GM18858 (cell line): ENCODE data around the gene CTAG1A.
"Not testable (repeated sequence)": the region's sequence is repeated elsewhere in the genome, so short reads cannot be mapped to it uniquely, and the experiment has no call there.

ENCODE experiments used
- ATAC-seq: cut with Tn5 transposase; IDR thresholded peaks from one replicate; pipeline ENCODE4 v1.9.1; 2021; ENCODE audit not compliant: unreplicated experiment

The CTAG1A gene

DNA sequence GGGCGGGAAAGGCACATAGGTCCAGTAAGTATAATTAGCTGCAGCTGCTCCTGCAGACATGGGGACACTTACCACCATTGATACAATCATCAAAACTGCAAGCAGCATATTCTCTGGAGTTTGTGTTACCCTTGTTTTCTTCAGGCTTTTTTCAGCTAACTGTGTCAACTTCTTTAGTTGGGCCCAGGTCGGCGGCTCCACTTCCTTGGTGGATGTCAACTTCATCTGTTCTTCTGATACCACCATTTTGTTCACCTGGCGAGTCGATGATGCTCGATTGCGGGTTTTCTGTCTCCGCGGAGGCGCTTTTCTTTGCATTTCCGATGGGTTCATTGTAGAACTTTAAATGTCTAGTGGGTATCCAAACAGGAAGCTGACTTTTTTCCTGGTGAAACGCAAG, 26.2 kb downstream of the CTAG1A start:
- not testable (repeated sequence) for ATAC-seq

DNA sequence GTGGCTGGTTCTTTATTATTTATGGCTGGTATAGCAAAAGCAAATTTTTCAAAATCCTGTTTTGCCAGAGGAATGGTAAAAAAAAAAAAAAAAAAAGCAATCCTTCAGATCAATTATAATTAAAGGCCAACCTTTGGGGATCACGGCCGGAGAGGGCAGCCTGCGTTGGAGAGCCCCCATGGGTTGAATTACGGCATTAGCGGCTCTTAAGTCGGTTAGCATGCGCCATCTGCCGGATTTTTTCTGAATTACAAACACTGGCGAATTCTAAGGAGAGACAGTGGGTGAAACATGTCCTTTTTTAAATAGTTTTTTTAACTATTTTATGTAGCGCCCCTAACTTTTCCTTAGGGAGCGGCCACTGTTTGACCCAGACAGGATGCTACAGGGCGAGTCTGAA, 28.7 kb downstream of the CTAG1A start:
- not testable (repeated sequence) for ATAC-seq

DNA sequence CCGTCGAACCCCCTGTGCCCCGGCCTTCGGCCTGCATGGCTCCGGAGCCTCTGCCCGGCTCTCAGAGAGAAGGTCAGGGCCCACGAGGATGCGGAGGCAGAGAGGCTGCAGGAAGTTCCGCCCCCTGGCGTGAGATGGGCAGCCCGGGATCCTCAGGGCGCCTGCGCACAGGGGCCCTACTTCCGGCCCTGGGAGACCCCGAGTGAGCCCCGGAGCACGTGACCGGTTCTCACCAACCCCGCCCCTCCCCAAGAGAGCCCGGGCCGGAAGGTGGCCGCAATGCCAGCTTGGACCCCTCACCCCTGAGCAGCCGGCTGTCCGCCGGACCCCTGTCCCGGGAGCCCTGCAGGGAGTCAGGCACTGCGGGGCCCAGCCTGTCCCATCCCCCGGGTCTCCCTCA, 34.2 kb downstream of the CTAG1A start, which contains the start of gene CTAG1B:
Gene CTAG1B, minus strand, starts transcription at position 101 of the 400 bp plus-strand sequence. Its CDS starts 64 bp downstream, at position 37.
- ATAC-seq: not testable (repeated sequence)

DNA sequence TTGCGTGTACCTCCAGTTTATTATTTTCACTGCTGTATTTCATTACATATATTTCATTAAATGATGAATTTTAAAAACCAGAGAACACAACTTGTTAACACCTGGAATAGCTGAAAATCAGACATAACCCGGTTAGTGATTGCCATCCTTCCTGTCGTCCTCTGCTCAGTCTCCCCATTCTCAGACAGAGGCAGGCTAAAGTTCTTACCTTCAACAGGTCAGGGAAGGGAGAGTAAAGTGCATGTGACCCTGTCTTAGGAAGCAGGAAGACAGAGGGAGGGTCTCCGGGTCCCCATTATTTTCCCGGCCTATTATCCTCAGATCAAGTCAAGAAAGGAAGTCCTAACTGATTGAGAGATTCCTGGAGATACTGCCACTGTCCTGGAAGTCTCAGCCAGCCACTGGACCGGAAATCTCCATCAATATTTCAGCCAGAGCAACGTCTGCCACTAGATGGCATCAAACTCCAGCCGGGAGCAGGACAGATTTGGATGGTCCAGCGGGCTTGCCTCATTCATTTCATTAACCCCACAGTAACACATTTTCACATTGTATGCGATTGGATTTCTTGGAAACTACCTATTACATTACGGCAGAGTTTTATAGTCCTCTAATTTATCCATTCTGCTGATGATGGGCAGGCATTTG, 36.0 kb downstream of the CTAG1A start:
- ATAC-seq: not testable (repeated sequence)

DNA sequence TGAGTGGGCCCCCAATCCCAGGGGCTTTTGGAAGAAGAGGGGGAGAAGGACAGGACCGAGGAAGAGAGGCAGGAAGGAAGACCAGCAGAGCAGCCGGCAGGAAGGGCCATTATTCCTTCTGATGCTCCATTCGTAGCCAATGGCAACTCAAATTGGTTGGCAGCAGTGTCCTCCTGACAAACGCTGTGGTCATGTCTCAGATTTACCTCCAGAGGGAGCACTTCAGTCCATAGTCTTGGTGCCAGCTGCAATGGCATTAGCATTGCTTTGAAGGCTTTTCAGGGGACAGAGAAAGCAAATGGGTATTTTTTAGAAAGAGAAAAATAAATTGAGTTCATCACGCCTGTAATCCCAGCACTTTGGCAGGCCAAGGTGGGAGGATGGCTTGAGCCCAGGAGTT, 44.0 kb downstream of the CTAG1A start:
- ATAC-seq: not testable (repeated sequence)

DNA sequence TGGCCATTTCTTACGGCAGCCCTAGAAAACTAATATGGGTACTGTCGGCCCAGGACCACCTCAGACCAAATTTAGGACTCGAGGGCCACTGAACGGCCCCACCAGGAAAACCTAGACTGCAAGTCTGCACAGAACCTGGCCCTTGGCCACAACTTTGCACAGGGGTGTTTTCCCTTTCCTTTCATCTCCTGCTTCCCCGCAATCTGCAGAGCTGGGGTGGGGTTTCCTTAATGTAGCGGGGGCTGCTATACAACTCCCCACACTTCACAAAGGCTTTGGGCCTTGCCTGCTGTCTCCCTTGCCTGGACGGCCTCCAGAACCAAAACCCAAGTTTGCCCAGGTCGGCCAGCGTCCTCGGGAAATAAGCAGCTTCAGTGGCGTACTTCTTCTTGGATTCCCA, 46.0 kb downstream of the CTAG1A start:
- not testable (repeated sequence) for ATAC-seq

DNA sequence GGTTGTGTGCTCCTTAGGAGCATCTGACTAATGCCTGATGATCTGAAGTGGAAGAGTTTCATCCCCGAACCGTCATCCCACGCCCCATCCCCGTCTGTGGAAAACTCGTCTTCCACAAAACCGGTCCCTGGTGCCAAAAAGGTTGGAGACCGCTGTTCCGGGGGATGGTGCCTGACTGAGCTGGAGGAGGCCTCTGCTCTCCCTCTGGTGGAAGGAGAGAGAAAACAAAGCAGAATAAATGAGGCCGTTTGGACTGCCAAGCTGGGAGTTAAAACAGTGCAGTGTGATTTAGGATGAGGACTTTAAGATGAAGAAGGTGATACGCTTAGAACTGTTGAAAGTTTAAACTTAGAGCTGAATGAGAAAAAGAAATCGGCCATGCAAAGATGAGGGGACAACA, 48.7 kb downstream of the CTAG1A start:
- not testable (repeated sequence) for ATAC-seq
